Measurements from ENCODE around the gene CLN6.
"Not testable (repeated sequence)": the region's sequence is repeated elsewhere in the genome, so short reads cannot be mapped to it uniquely, and the experiment has no call there.

CLN6 gene

GRCh38 chr15:68203486-68203885 is 26.0 kb downstream of the CLN6 start:
- H3K9me3 ChIP-seq (ENCODE audit: insufficient read depth, low read length): no peaks in the 10 kb centered on the region
- TF ChIP-seq EZH2phosphoT487 (IDR thresholded peaks at IDR 0.05; ENCODE audit: low read depth): no peak
- TF ChIP-seq CTCF (IDR thresholded peaks at IDR 0.05; ENCODE audit: low read depth, low read length): no peak
- H3K79me2 ChIP-seq (ENCODE audit: low read length): peaks cover 6% of the 10 kb centered on the region; the same call in 1 of the 2 replicates
- H2AFZ ChIP-seq (ENCODE audit: low read depth, low read length): no peak overlapping the region
- H4K20me1 ChIP-seq (ENCODE audit: insufficient read depth, low read length): no peaks in the 10 kb centered on the region
- H3K4me1 ChIP-seq (ENCODE audit: low read length): peaks cover 5% of the 10 kb centered on the region
- no peak overlapping the region for H3K4me2 ChIP-seq (ENCODE audit: low read length)
- H3K27ac ChIP-seq (ENCODE audit: low read length): no peak overlapping the region
- H3K4me3 ChIP-seq (ENCODE audit: low read length): no peak overlapping the region
- H3K27me3 ChIP-seq (ENCODE audit: low read depth, low read length): no peaks in the 10 kb centered on the region
- H3K9ac ChIP-seq (ENCODE audit: low read length): no peak overlapping the region
- peaks cover 12% of the 10 kb centered on the region for H3K36me3 ChIP-seq (replicated peaks; ENCODE audit: low read depth, low read length)

GRCh38 chr15:68202994-68203393 is 26.5 kb downstream of the CLN6 start:
- H2AFZ ChIP-seq (ENCODE audit: low read depth, low read length); H3K4me1 ChIP-seq (ENCODE audit: low read length); H4K20me1 ChIP-seq (ENCODE audit: insufficient read depth, low read length); H3K27me3 ChIP-seq (ENCODE audit: low read depth, low read length); H3K9ac ChIP-seq (ENCODE audit: low read length); H3K27ac ChIP-seq (ENCODE audit: low read length); H3K79me2 ChIP-seq (ENCODE audit: low read length); H3K9me3 ChIP-seq (ENCODE audit: insufficient read depth, low read length); H3K4me3 ChIP-seq (ENCODE audit: low read length); H3K4me2 ChIP-seq (ENCODE audit: low read length): not testable (repeated sequence)
- peaks cover 12% of the 10 kb centered on the region for H3K36me3 ChIP-seq (replicated peaks; ENCODE audit: low read depth, low read length)

- Histone ChIP-seq H3K79me2 (ENCODE audit: low read length) (peaks cover 5% of the 10 kb centered on the region), H3K9ac (ENCODE audit: low read length) (no peak overlapping the region), H3K4me2 (ENCODE audit: low read length) (no peak overlapping the region), H2AFZ (ENCODE audit: low read depth, low read length) (no peak overlapping the region), H3K36me3 (replicated peaks; ENCODE audit: low read depth, low read length) (peaks cover 13% of the 10 kb centered on the region), H3K27ac (ENCODE audit: low read length) (no peak overlapping the region), H4K20me1 (ENCODE audit: insufficient read depth, low read length) (no peaks in the 10 kb centered on the region), H3K9me3 (ENCODE audit: insufficient read depth, low read length) (no peaks in the 10 kb centered on the region), H3K4me1 (ENCODE audit: low read length) (peaks cover 21% of the 10 kb centered on the region), H3K4me3 (ENCODE audit: low read length) (no peak overlapping the region), H3K27me3 (ENCODE audit: low read depth, low read length) (no peaks in the 10 kb centered on the region)
- TF ChIP-seq EZH2phosphoT487 (IDR thresholded peaks at IDR 0.05; ENCODE audit: low read depth): no peak
- TF ChIP-seq CTCF (IDR thresholded peaks at IDR 0.05; ENCODE audit: low read depth, low read length): no peak
Observed at GRCh38 chr15:68201879-68202261, 27.7 kb downstream of the CLN6 start.

- Histone ChIP-seq H2AFZ (ENCODE audit: low read depth, low read length) (no peak overlapping the region), H3K36me3 (replicated peaks; ENCODE audit: low read depth, low read length) (peaks cover 12% of the 10 kb centered on the region), H3K4me3 (ENCODE audit: low read length) (no peak overlapping the region), H3K4me2 (ENCODE audit: low read length) (no peak overlapping the region), H3K4me1 (ENCODE audit: low read length) (peaks cover 27% of the 10 kb centered on the region), H4K20me1 (ENCODE audit: insufficient read depth, low read length) (no peaks in the 10 kb centered on the region), H3K9ac (ENCODE audit: low read length) (no peak overlapping the region), H3K79me2 (ENCODE audit: low read length) (peaks cover 5% of the 10 kb centered on the region), H3K27me3 (ENCODE audit: low read depth, low read length) (no peaks in the 10 kb centered on the region), H3K27ac (ENCODE audit: low read length) (no peak overlapping the region), H3K9me3 (ENCODE audit: insufficient read depth, low read length) (no peaks in the 10 kb centered on the region)
- TF ChIP-seq EZH2phosphoT487 (IDR thresholded peaks at IDR 0.05; ENCODE audit: low read depth) (no peak), CTCF (IDR thresholded peaks at IDR 0.05; ENCODE audit: low read depth, low read length) (no peak)
Observed at GRCh38 chr15:68201153-68201878, 28.2 kb downstream of the CLN6 start.
